NK-92 treated with Interleukin-12 subunit alpha and Interleukin-12 subunit beta, amount 100 ng/mL, for 24 hours (cell line): ENCODE results near the gene SPPL2A.

Experiments
- DNase-seq: peaks from one replicate; lab custom pipeline; 2025; lab: John Stamatoyannopoulos, UW

Gene SPPL2A

GRCh38 chr15:50686469-50687301, 78.8 kb downstream of the SPPL2A start, which contains the start of gene TRPM7:
Gene TRPM7 (minus strand): TSS chr15:50686797. CDS start chr15:50686533, 264 bp downstream.
- peak; percentile 94 for DNase-seq

GRCh38 chr15:50685976-50686468, 79.5 kb downstream of the SPPL2A start:
- peak; percentile 91 for DNase-seq

GRCh38 chr15:50685191-50685975, 80.1 kb downstream of the SPPL2A start:
- DNase-seq = no peak

- no peak for DNase-seq
Measured at GRCh38 chr15:50681467-50681866, 84.0 kb downstream of the SPPL2A start.

GRCh38 chr15:50676799-50677483, 88.6 kb downstream of the SPPL2A start:
- no peak for DNase-seq

- DNase-seq = no peak
Measured at GRCh38 chr15:50675535-50676144, 89.9 kb downstream of the SPPL2A start.

GRCh38 chr15:50670115-50670514, 95.4 kb downstream of the SPPL2A start:
- no peak for DNase-seq

GRCh38 chr15:50669611-50670010, 95.9 kb downstream of the SPPL2A start:
- no peak for DNase-seq

GRCh38 chr15:50665938-50666337, 99.6 kb downstream of the SPPL2A start:
- DNase-seq = no peak

- DNase-seq = no peak
Measured at GRCh38 chr15:50655555-50655954, 110.0 kb downstream of the SPPL2A start.

GRCh38 chr15:50653156-50653743, 112.3 kb downstream of the SPPL2A start:
- DNase-seq = no peak

GRCh38 chr15:50652671-50653070, 112.8 kb downstream of the SPPL2A start:
- DNase-seq = no peak
